PC-3 (cell line): ENCODE results near the gene DNAAF1.

Experiments used
- EZH2 ChIP-seq: fragments of 300-600 bp; sonication (generic); IDR thresholded peaks from one replicate; pipeline ENCODE4 v1.6.1; 2017; ENCODE audit warnings: antibody characterized with exemption, mild to moderate bottlenecking, low read length; ENCODE audit not compliant: unreplicated experiment
- EZH2phosphoT487 ChIP-seq: fragments of 300-600 bp; sonication (generic); IDR thresholded peaks from 2 replicates; pipeline ENCODE4 v1.6.1; 2018; ENCODE audit warnings: mild to moderate bottlenecking, antibody characterized with exemption, low read length, borderline replicate concordance
- TF ChIP-seq, protein P1 (sequence below): fragments of 300-600 bp; sonication (generic); conservative IDR thresholded peaks from 2 replicates; pipeline ENCODE4 v1.5.1; 2017; ENCODE audit warnings: antibody characterized with exemption, low read depth, mild to moderate bottlenecking, low read length

DNA sequence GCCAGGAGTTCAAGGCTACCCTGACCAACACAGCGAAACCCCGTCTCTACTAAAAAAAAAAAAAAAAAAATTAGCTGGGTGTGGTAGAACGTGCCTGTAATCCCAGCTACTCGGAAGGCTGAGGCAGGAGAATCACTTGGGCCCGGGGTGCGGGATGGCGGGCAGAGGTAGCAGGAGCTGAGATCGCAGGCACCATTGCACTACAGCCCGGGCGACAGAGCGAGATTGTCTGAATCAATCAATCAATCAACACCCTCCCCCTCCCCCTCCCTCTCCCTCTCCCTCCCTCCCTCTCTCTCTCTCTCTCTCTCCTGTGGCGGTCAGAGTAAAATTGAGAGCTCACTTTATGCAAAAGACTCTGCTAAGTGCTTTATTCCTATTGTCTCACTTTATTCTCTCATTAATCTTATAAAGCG is 1.3 kb upstream of the DNAAF1 start:
- TF ChIP-seq, protein P1, sequence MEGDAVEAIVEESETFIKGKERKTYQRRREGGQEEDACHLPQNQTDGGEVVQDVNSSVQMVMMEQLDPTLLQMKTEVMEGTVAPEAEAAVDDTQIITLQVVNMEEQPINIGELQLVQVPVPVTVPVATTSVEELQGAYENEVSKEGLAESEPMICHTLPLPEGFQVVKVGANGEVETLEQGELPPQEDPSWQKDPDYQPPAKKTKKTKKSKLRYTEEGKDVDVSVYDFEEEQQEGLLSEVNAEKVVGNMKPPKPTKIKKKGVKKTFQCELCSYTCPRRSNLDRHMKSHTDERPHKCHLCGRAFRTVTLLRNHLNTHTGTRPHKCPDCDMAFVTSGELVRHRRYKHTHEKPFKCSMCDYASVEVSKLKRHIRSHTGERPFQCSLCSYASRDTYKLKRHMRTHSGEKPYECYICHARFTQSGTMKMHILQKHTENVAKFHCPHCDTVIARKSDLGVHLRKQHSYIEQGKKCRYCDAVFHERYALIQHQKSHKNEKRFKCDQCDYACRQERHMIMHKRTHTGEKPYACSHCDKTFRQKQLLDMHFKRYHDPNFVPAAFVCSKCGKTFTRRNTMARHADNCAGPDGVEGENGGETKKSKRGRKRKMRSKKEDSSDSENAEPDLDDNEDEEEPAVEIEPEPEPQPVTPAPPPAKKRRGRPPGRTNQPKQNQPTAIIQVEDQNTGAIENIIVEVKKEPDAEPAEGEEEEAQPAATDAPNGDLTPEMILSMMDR = no peak
- no peak for TF ChIP-seq EZH2phosphoT487
- TF ChIP-seq EZH2 = no peak
